ENCODE measurements around the gene SLC25A13. TPM values are rescaled to one million over a fixed set of nuclear protein-coding genes. Genes with fewer than 3 reads are reported as not detected.

The SLC25A13 gene
- total and polyA plus RNA-seq, 9 of the 15 experiments (the other 6 are each of a cell fraction or from before 2014, with no cell fraction given): 21.4 to 80.2 (median 58.7) TPM

GRCh38 chr7:96076350-96076707 lies 245.6 kb downstream of the SLC25A13 start:
- BruUV-seq (replicated peaks): no TSS peak
- ATAC-seq (peak; percentile 17; the same call in 2 of the 3 replicates), FAIRE-seq (no peak), DNase-seq (ENCODE audit: extremely low read depth in 1 of 4, low spot score in 3 of 4) (peak in 1 of 4 experiments; percentile 3)
- under 1% methylated on average over 10 of the region's 10 CpGs for WGBS (ENCODE audit: insufficient coverage, low coverage, missing lambda C conversion rate)
- H3K9me1 ChIP-seq (ENCODE audit: control insufficient read depth, insufficient read depth, low read length): no peaks in the 10 kb centered on the region
- no peak overlapping the region for H3K27ac ChIP-seq (ENCODE audit: extremely low read depth, low read depth, low read length)
- CTCF ChIA-PET (ENCODE audit: low intra/inter-chr PET ratio): interaction anchor here (1.5 kb wide), 1 partner anchor 951 kb away, joined by 21 read pairs; no protein-coding TSS in a partner anchor
- intact Hi-C loops (cut with micrococcal nuclease) (loop anchor here (5.0 kb wide), 1 partner anchor 159 kb away; no protein-coding TSS in a partner anchor), in situ Hi-C loops (cut with MboI) (no loop called here)
- peak overlapping the region; percentile 45; the same call in 1 of the 2 replicates for H2AFZ ChIP-seq (ENCODE audit: low read depth, low read length)
- H3K4me2 ChIP-seq (ENCODE audit: insufficient read depth, low read length): peak overlapping the region; percentile 53; the same call in 1 of the 2 replicates
- H3K9ac ChIP-seq (ENCODE audit: insufficient read depth in 1 of 2, low read depth in 2 of 2, low read length in 2 of 2): no peak overlapping the region
- H3K36me3 ChIP-seq (ENCODE audit: control insufficient read depth, insufficient read depth, low read length): no peaks in the 10 kb centered on the region
- H3K4me3 ChIP-seq: 0 out of 2 replicates have a peak overlapping the region, but pooled peaks have one; percentile 17
- H3K27me3 ChIP-seq (ENCODE audit: control insufficient read depth in 2 of 2, insufficient read depth in 2 of 2, low read length in 2 of 2): peaks cover 11 to 13% of the 10 kb centered on the region in 2 experiments
- no peaks in the 10 kb centered on the region; the same call in 1 of the 2 replicates for H4K20me1 ChIP-seq (replicated peaks; ENCODE audit: control insufficient read depth, insufficient read depth, low read length)
- peaks cover 0 to 9% of the 10 kb centered on the region in 2 experiments; a peak in 2 of 5 replicates for H3K4me1 ChIP-seq (replicated peaks in 1 of 2; ENCODE audit: control insufficient read depth in 2 of 2, insufficient read depth in 2 of 2, low read length in 2 of 2)
- H3K79me2 ChIP-seq (ENCODE audit: control insufficient read depth, insufficient read depth, low read length): no peaks in the 10 kb centered on the region
- POLR2A ChIA-PET: no interaction called here
- TF ChIP-seq ZNF174 (CRISPR knock-in tag; IDR thresholded peaks at IDR 0.05): no peak
- TF ChIP-seq ESRRB (CRISPR knock-in tag; IDR thresholded peaks at IDR 0.05; ENCODE audit: borderline replicate concordance): no peak
- TF ChIP-seq CBX2 (IDR thresholded peaks at IDR 0.05; ENCODE audit: insufficient read depth, low read length, poor library complexity, severe bottlenecking): peak; percentile 23
- TF ChIP-seq RBM34 (IDR thresholded peaks at IDR 0.05; ENCODE audit: borderline replicate concordance, insufficient read depth, low read length): no peak
- TF ChIP-seq CBX8 (IDR thresholded peaks at IDR 0.05; ENCODE audit: borderline replicate concordance, extremely low read depth, low read depth, low read length, poor library complexity, severe bottlenecking): peak; percentile 68
- no peak for TF ChIP-seq STAT5B (CRISPR knock-in tag; IDR thresholded peaks at IDR 0.05)
- TF ChIP-seq BCLAF1 (IDR thresholded peaks at IDR 0.05; ENCODE audit: borderline replicate concordance in 1 of 2, control insufficient read depth in 1 of 2, low read depth in 2 of 2, low read length in 1 of 2): no peak
- no peak for TF ChIP-seq TFAP4 (CRISPR knock-in tag; IDR thresholded peaks at IDR 0.05; ENCODE audit: borderline replicate concordance)
- no peaks in the 10 kb centered on the region for H3K9me3 ChIP-seq (replicated peaks; ENCODE audit: control insufficient read depth, insufficient read depth, low read depth, low read length)

Data from K562 (cell line).